GM12801 (cell line): ENCODE data around the gene SOD1.

ENCODE experiments used
- CTCF ChIP-seq: IDR thresholded peaks from one replicate; pipeline ENCODE4 v1.5.1; 2011; ENCODE audit warnings: control low read depth; ENCODE audit not compliant: insufficient read length; ENCODE audit errors: extremely low read depth

The SOD1 gene

GRCh38 chr21:31668651-31669491, 9.4 kb downstream of the SOD1 start:
- no peak for TF ChIP-seq CTCF

GRCh38 chr21:31670070-31670469, 10.6 kb downstream of the SOD1 start:
- no peak for TF ChIP-seq CTCF

- no peak for TF ChIP-seq CTCF
These were observed 11.7 kb downstream of the SOD1 start for GRCh38 chr21:31671146-31671716.

GRCh38 chr21:31671931-31672330, 12.4 kb downstream of the SOD1 start:
- no peak for TF ChIP-seq CTCF

- no peak for TF ChIP-seq CTCF
These were observed 13.9 kb downstream of the SOD1 start for GRCh38 chr21:31673321-31673912.

GRCh38 chr21:31675318-31675717, 15.8 kb downstream of the SOD1 start:
- no peak for TF ChIP-seq CTCF

- TF ChIP-seq CTCF, result no peak
These were observed 16.5 kb downstream of the SOD1 start for GRCh38 chr21:31675960-31676359.
